ENCODE results near the gene GCN1. TPM values are rescaled to one million over a fixed set of nuclear protein-coding genes. Genes with fewer than 3 reads are reported as not detected.

The GCN1 gene
- total RNA-seq, 2 donors from 2014 or later, result 39.3 to 120 TPM

DNA sequence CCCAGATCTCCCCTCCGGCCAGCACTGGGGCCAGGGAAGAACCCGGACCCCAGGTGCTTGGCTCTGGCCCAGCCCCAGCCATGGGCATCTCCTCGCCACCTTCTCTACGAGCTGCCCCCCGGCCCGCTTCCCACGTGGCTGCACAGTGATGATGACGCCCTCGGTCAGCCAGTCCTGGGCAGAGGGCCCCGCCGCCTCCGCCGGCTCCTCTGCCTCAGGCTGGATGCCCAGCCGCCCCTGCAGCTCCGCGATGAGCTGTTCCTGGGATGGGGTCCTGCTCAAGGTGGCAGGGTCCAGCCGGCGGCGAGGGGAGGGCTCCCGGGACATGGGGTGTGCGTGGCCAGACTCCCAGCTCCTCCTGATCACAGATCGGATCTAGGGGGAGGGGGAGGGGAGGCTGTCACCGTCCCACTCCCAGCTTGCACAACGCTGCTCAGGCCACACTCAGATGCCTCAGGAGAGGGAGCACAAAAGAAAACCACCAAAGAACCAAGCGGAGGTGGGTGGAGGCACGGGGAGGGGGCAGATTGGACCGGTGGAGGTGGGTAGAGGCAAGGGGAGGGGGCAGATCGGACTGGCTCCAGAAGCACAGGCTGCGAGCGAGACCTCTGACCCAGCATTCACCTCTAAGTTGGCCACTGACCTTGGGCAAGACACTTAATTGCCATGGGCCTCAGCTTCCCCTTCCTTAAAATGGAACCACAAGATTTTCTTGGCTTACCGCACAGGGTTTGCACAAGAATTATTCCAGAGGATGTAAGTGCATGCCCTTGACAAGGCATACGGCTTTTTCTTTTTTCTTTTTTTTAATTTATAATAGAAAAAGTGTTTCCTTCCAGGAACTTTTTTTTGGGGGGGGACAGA is 22.5 kb upstream of the GCN1 start:
- H3K4me1 ChIP-seq (replicated peaks), result no peaks in the 10 kb centered on the region
- intact Hi-C loops (cut with DNase I), result no loop called here
- TF ChIP-seq, protein P1, sequence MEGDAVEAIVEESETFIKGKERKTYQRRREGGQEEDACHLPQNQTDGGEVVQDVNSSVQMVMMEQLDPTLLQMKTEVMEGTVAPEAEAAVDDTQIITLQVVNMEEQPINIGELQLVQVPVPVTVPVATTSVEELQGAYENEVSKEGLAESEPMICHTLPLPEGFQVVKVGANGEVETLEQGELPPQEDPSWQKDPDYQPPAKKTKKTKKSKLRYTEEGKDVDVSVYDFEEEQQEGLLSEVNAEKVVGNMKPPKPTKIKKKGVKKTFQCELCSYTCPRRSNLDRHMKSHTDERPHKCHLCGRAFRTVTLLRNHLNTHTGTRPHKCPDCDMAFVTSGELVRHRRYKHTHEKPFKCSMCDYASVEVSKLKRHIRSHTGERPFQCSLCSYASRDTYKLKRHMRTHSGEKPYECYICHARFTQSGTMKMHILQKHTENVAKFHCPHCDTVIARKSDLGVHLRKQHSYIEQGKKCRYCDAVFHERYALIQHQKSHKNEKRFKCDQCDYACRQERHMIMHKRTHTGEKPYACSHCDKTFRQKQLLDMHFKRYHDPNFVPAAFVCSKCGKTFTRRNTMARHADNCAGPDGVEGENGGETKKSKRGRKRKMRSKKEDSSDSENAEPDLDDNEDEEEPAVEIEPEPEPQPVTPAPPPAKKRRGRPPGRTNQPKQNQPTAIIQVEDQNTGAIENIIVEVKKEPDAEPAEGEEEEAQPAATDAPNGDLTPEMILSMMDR (IDR thresholded peaks at IDR 0.05), result no peak
- TF ChIP-seq POLR2A (IDR thresholded peaks at IDR 0.05) (no peak), POLR2AphosphoS5 (IDR thresholded peaks at IDR 0.05) (no peak)
- peaks cover 22 to 45% of the 10 kb centered on the region in 2 donors for H3K36me3 ChIP-seq
- DNase-seq (ENCODE audit: low spot score), result no peak
- no peak overlapping the region for H3K27ac ChIP-seq
- no peaks in the 10 kb centered on the region for H3K9me3 ChIP-seq
- 79% methylated on average over 32 of the region's 32 CpGs for WGBS
- no peak overlapping the region for H3K4me3 ChIP-seq
- no peaks in the 10 kb centered on the region for H3K27me3 ChIP-seq (replicated peaks; ENCODE audit: insufficient read depth)

DNA sequence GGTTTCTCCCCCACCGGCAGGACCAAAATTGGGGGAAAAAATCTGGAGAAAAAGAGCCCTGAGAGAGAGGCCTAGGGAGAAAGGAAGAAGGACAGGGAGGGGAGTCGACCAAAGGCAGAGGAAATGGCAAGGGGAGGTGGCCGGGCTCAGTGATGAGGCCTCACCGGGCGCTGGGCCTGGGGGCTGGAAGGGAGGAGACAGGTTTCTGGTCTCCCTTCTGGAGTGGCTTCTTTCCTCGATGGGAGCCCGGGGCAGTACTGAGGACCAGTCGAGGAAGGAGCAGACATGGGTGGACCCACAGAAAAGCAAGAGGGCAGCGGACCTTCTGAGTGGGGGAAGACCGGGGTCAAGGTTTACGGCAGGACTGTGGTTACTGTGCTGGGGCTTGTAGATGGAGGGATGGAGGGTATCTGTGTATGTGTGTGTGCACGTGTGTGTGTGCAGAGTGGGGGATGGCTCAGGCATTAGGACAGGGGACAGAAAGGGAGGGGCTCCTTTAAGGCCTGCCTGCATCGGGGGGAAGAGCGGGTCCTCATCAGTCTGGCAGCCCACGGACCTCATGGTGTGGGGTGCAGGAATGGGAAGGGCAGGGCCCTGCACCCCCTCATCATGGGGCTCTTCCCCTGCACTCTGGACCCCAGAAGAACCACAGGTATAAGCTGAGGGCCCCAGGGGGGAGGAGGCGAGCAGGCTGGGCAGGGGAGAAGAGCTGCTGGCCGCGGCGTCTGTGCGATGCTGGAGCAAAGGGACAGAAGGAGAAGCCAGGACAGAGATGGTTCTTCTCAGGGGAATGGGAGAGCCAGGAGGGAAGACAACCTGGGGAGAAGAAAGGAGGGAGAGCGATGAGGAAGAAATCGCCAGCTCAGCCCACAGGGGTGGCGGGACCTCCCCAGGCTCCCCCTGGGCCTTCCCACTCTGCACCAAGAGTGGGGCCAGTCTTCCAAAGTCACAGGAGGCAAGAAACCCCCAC is 21.5 kb upstream of the GCN1 start:
- H3K4me3 ChIP-seq, result no peak overlapping the region
- intact Hi-C loops (cut with DNase I), result no loop called here
- H3K4me1 ChIP-seq (replicated peaks), result no peaks in the 10 kb centered on the region
- no peak for DNase-seq (ENCODE audit: low spot score)
- H3K9me3 ChIP-seq, result no peaks in the 10 kb centered on the region
- no peak overlapping the region for H3K27ac ChIP-seq
- 78% methylated on average over 23 of the region's 23 CpGs for WGBS
- H3K36me3 ChIP-seq, result peaks cover 29 to 44% of the 10 kb centered on the region in 2 donors
- TF ChIP-seq POLR2AphosphoS5 (IDR thresholded peaks at IDR 0.05) (no peak), POLR2A (IDR thresholded peaks at IDR 0.05) (no peak)
- TF ChIP-seq, protein P1 (IDR thresholded peaks at IDR 0.05), result no peak
- H3K27me3 ChIP-seq (replicated peaks; ENCODE audit: insufficient read depth), result no peaks in the 10 kb centered on the region

DNA sequence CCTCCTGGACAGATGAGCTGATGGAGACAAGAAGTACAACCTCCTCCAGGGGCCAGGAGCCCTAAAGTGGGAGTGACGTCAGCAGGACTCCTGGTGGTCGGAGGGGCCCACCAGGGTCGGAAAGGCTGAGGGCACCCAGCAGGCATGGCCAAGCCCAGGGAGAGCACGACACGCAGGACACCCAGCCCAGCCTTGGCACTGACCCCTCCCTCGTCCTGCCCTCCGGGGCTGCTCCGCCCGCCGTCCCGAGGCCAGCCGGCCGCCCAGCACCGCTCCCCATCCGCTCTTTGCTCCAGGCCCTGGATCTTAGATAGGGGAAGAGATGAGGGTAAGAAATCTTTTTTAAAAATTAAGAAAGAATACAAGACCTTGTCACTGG is 20.8 kb upstream of the GCN1 start:
- no peak for DNase-seq (ENCODE audit: low spot score)
- Histone ChIP-seq H3K4me1 (replicated peaks) (no peaks in the 10 kb centered on the region), H3K9me3 (no peaks in the 10 kb centered on the region), H3K27me3 (replicated peaks; ENCODE audit: insufficient read depth) (no peaks in the 10 kb centered on the region), H3K36me3 (peaks cover 29 to 42% of the 10 kb centered on the region in 2 donors), H3K27ac (no peak overlapping the region), H3K4me3 (no peak overlapping the region)
- WGBS, result 90% methylated on average over 15 of the region's 15 CpGs
- TF ChIP-seq POLR2A (IDR thresholded peaks at IDR 0.05) (no peak), POLR2AphosphoS5 (IDR thresholded peaks at IDR 0.05) (no peak)
- TF ChIP-seq, protein P1 (IDR thresholded peaks at IDR 0.05), result no peak
- intact Hi-C loops (cut with DNase I), result no loop called here

DNA sequence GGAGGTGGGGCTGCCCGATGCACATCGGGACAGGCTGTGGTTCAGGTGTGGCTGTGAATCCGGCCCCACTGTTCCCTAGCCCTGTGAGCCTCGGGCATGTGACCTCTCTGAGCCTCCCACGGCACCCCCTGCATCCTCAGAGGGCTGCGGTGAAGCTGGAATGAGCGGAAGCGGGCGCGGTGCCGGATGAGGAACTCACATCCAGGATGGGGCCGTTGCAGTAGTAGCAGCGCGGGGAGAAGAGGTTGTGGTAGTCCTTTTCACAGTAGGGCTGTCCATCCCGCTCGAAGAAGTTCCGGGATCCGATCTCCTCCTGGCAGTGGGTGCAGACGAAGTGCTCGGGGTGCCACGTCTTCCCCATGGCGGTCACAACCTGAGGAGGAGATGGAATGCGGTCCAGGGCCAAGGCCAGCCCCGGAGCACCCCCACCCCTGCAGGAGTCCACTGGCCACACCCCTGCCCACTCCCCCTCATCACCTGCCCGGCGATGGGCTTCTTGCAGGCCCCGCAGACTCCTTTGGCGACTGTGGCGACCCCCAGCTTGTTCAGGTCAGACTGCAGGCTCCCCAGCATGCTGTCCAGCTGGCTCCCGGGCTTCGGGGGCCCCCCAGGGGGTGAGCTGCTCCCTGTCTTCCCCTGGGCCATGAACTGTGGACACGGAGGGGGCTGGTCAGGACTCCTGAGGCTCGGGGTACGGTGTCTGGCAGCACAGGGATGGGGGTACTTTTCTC is 20.3 kb upstream of the GCN1 start:
- H3K36me3 ChIP-seq, result peaks cover 29 to 39% of the 10 kb centered on the region in 2 donors
- TF ChIP-seq, protein P1 (IDR thresholded peaks at IDR 0.05), result no peak
- TF ChIP-seq POLR2AphosphoS5 (IDR thresholded peaks at IDR 0.05), result no peak
- no peak for TF ChIP-seq POLR2A (IDR thresholded peaks at IDR 0.05)

More for the DNA sequence above, 20.3 kb upstream of the GCN1 start:
- no peaks in the 10 kb centered on the region for H3K27me3 ChIP-seq (replicated peaks; ENCODE audit: insufficient read depth)
- H3K4me1 ChIP-seq (replicated peaks), result no peaks in the 10 kb centered on the region
- 85% methylated on average over 31 of the region's 34 CpGs for WGBS
- intact Hi-C loops (cut with DNase I), result no loop called here
- H3K4me3 ChIP-seq, result no peak overlapping the region
- H3K9me3 ChIP-seq, result no peaks in the 10 kb centered on the region
- H3K27ac ChIP-seq, result no peak overlapping the region
- DNase-seq (ENCODE audit: low spot score), result no peak

Data from prostate gland (tissue), 2 donors.